Lung (tissue), 12 donors: ENCODE results near the gene DCAF10. TPM values are rescaled to one million over a fixed set of nuclear protein-coding genes. Genes with fewer than 3 reads are reported as not detected.

Experiments
- ATAC-seq: fragments of 200-7000 bp; cut with Tn5 transposase; one replicate; pipeline ENCODE4 v1.9.1; 2020; ENCODE audit warnings: moderate number of reproducible peaks; ENCODE audit not compliant: insufficient read depth, low FRiP score
- DNase-seq, 3 donors: peaks; one replicate each; pipeline ENCODE4 v3.0.0-alpha.2; 2013 to 2017
- H3K27ac ChIP-seq, 2 donors: one replicate each; pipeline ENCODE4 v1.5.1; 2013; ENCODE audit warnings: mild to moderate bottlenecking in 2 of 2, moderate library complexity in 2 of 2, control low read depth in 1 of 2, inconsistent platforms in 1 of 2, low read depth in 1 of 2, low read length in 1 of 2
- H3K27me3 ChIP-seq, 3 donors: one replicate each; pipeline ENCODE4 v1.5.1; 2013; ENCODE audit warnings: low read length in 2 of 3; ENCODE audit not compliant: control insufficient read depth in 3 of 3, insufficient read depth in 3 of 3
- H3K36me3 ChIP-seq, 4 donors: one replicate each; pipeline ENCODE4 v1.5.1; 2013; ENCODE audit warnings: low read length in 4 of 4, mild to moderate bottlenecking in 1 of 4, moderate library complexity in 1 of 4; ENCODE audit not compliant: control insufficient read depth in 4 of 4, insufficient read depth in 4 of 4
- H3K4me1 ChIP-seq, 5 donors: one replicate each; pipeline ENCODE4 v1.5.1; 2013; ENCODE audit warnings: low read length in 5 of 5, mild to moderate bottlenecking in 2 of 5, moderate library complexity in 1 of 5; ENCODE audit not compliant: control insufficient read depth in 5 of 5, insufficient read depth in 5 of 5
- H3K4me3 ChIP-seq: one replicate; pipeline ENCODE4 v1.5.1; 2013; ENCODE audit warnings: mild to moderate bottlenecking, control low read depth, moderate library complexity
- H3K9ac ChIP-seq, 2 donors: one replicate each; pipeline ENCODE4 v1.5.1; 2013; ENCODE audit warnings: low read length in 2 of 2, control low read depth in 1 of 2; ENCODE audit not compliant: insufficient read depth in 1 of 2
- H3K9me3 ChIP-seq, 4 donors: one replicate each; pipeline ENCODE4 v1.5.1; 2013; ENCODE audit warnings: low read length in 3 of 4, mild to moderate bottlenecking in 1 of 4, moderate library complexity in 1 of 4; ENCODE audit not compliant: control insufficient read depth in 4 of 4, insufficient read depth in 3 of 4
- whole genome bisulfite sequencing, 2 donors: extraction: QIAGEN DNeasy Blood & Tissue Kit; methylation state at CpG; one replicate each; pipeline ENCODE4 v1.1.7; 2013; 5-methylcytosine and 5-hydroxymethylcytosine counted together
- polyA plus RNA-seq, 2 donors: library from polyadenylated mRNA; stranded (reverse); fragments of 200-250 nt; gene quantifications; one replicate each; pipeline ENCODE4 v1.2.1, GENCODE V29; 2013
- total RNA-seq, 2 donors: library from RNA; depleted of rRNA in 1 of 2; stranded (reverse); fragments of >200 nt in 1 of 2; gene quantifications; one replicate each; pipeline ENCODE4 v1.2.1, GENCODE V29; 2014 to 2021
- TF ChIP-seq, protein P1 (sequence below): IDR thresholded peaks from 2 replicates; pipeline ENCODE4 v1.5.1; 2012; ENCODE audit warnings: mild to moderate bottlenecking; ENCODE audit errors: control extremely low read depth, extremely low read depth
- donor health status: control.
- donor health status: control.
- donor health status: Bipolar disorder and iron deficiency.
- donor health status: healthy.
- donor health status: DM: yes; HTN: yes; CAD: no.

Gene DCAF10
- total and polyA plus RNA-seq, 4 donors: 5.8 to 35.5 (median 13.8) TPM

GRCh38 chr9:37859043-37859442, 58.4 kb downstream of the DCAF10 start:
- no peaks in the 10 kb centered on the region for H3K27me3 ChIP-seq
- no peak overlapping the region for H3K9ac ChIP-seq
- ATAC-seq (no peak), DNase-seq (peak in 1 of 3 donors; percentile 5)
- H3K4me1 ChIP-seq: no peaks in the 10 kb centered on the region
- H3K9me3 ChIP-seq: no peaks in the 10 kb centered on the region
- peaks cover 18 to 30% (median 19%) of the 10 kb centered on the region in 4 donors for H3K36me3 ChIP-seq
- H3K27ac ChIP-seq: no peak overlapping the region
- TF ChIP-seq, protein P1, sequence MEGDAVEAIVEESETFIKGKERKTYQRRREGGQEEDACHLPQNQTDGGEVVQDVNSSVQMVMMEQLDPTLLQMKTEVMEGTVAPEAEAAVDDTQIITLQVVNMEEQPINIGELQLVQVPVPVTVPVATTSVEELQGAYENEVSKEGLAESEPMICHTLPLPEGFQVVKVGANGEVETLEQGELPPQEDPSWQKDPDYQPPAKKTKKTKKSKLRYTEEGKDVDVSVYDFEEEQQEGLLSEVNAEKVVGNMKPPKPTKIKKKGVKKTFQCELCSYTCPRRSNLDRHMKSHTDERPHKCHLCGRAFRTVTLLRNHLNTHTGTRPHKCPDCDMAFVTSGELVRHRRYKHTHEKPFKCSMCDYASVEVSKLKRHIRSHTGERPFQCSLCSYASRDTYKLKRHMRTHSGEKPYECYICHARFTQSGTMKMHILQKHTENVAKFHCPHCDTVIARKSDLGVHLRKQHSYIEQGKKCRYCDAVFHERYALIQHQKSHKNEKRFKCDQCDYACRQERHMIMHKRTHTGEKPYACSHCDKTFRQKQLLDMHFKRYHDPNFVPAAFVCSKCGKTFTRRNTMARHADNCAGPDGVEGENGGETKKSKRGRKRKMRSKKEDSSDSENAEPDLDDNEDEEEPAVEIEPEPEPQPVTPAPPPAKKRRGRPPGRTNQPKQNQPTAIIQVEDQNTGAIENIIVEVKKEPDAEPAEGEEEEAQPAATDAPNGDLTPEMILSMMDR: no peak
- WGBS, 2 donors: 65 to 89% methylated on average over 1 of the region's 1 CpG
- H3K4me3 ChIP-seq: no peak overlapping the region

- Histone ChIP-seq H3K4me1 (no peaks in the 10 kb centered on the region), H3K27ac (no peak overlapping the region), H3K36me3 (peaks cover 18 to 37% (median 20%) of the 10 kb centered on the region in 4 donors), H3K27me3 (no peaks in the 10 kb centered on the region), H3K9ac (no peak overlapping the region), H3K9me3 (no peaks in the 10 kb centered on the region), H3K4me3 (no peak overlapping the region)
- ATAC-seq (no peak), DNase-seq (no peak)
- WGBS, 2 donors: 93 to 94% methylated on average over 3 of the region's 3 CpGs
- TF ChIP-seq, protein P1: no peak
Observed at GRCh38 chr9:37862530-37862929, 61.9 kb downstream of the DCAF10 start.

GRCh38 chr9:37870081-37870798, 69.6 kb downstream of the DCAF10 start:
- Histone ChIP-seq H3K4me3 (no peak overlapping the region), H3K4me1 (no peaks in the 10 kb centered on the region), H3K27ac (no peak overlapping the region), H3K36me3 (peaks cover 0 to 4% (median under 1%) of the 10 kb centered on the region in 4 donors), H3K9ac (no peak overlapping the region), H3K27me3 (no peaks in the 10 kb centered on the region), H3K9me3 (no peaks in the 10 kb centered on the region)
- DNase-seq (no peak), ATAC-seq (no peak)
- 96 to 98% methylated on average over 5 of the region's 5 CpGs for WGBS, 2 donors
- TF ChIP-seq, protein P1: no peak
